Bronchial epithelial cell (primary cell): ENCODE results near the gene SLC38A8. TPM values are rescaled to one million over a fixed set of nuclear protein-coding genes. Genes with fewer than 3 reads are reported as not detected.

Experiments
- DNase-seq: peaks from one replicate; pipeline ENCODE4 v3.0.0-alpha.2; 2010; ENCODE audit warnings: low read depth
- FAIRE-seq: peaks from 2 replicates; lab custom pipeline; 2011; peaks lifted over from hg19 to GRCh38; lab: Jason Lieb, UNC
- H3K27me3 ChIP-seq: 2 replicates; pipeline ENCODE4 v1.5.1; 2011; ENCODE audit warnings: low read length; ENCODE audit not compliant: control insufficient read depth, insufficient read depth
- H3K36me3 ChIP-seq: 2 replicates; pipeline ENCODE4 v1.5.1; 2011; ENCODE audit warnings: low read length; ENCODE audit not compliant: control insufficient read depth, insufficient read depth
- H3K4me3 ChIP-seq: 2 replicates; pipeline ENCODE4 v1.5.1; 2011; ENCODE audit warnings: mild to moderate bottlenecking, low read depth, low read length, control low read depth
- CTCF ChIP-seq: IDR thresholded peaks from 2 replicates; pipeline ENCODE4 v1.5.1; 2011; ENCODE audit warnings: mild to moderate bottlenecking, moderate library complexity, low read length, control low read depth, inconsistent platforms; ENCODE audit not compliant: insufficient read depth, severe bottlenecking
- total RNA-seq: library from RNA; depleted of rRNA; stranded (reverse); fragments of >200 nt; gene quantifications from 2 replicates; pipeline ENCODE4 v1.2.1, GENCODE V29; 2014

SLC38A8 gene
- total RNA-seq, 1 donor from 2014 or later, result not detected

DNA sequence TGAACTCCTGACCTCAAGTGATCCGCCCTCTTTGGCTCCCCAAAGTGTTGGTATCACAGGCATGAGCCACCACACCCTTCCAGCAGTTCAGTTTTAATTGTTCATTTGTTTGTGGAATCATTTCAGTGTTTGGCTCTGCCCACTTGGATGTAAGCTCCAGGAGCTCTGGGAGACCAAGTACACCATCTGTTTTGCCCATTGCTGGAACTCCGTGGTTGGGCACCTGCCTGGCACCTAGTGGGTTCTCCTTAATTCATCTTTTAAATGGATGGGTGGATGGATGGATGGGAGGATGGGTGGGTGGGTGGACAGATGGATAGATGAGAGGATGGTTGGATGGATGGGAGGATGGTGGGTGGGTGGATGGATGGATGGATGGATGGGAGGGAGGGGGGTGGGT, 75.5 kb downstream of the SLC38A8 start:
- FAIRE-seq (no peak), DNase-seq (no peak)
- no peak for TF ChIP-seq CTCF

GRCh38 chr16:83966153-83966696, 76.4 kb downstream of the SLC38A8 start:
- peaks cover 9% of the 10 kb centered on the region for H3K36me3 ChIP-seq
- no peak for TF ChIP-seq CTCF
- FAIRE-seq (no peak), DNase-seq (no peak)
- H3K4me3 ChIP-seq, result no peak overlapping the region
- peaks cover 8% of the 10 kb centered on the region for H3K27me3 ChIP-seq

More for the DNA sequence above, 75.5 kb downstream of the SLC38A8 start:
- H3K27me3 ChIP-seq, result peaks cover 8% of the 10 kb centered on the region
- H3K4me3 ChIP-seq, result no peak overlapping the region
- H3K36me3 ChIP-seq, result peaks cover 5% of the 10 kb centered on the region

GRCh38 chr16:83965444-83966152, 77.0 kb downstream of the SLC38A8 start:
- Histone ChIP-seq H3K4me3 (no peak overlapping the region), H3K27me3 (peaks cover 8% of the 10 kb centered on the region), H3K36me3 (peaks cover 13% of the 10 kb centered on the region)
- TF ChIP-seq CTCF, result no peak
- DNase-seq, result no peak
- FAIRE-seq, result no peak

- peaks cover 7% of the 10 kb centered on the region for H3K27me3 ChIP-seq
- peaks cover 14% of the 10 kb centered on the region for H3K36me3 ChIP-seq
- DNase-seq (no peak), FAIRE-seq (no peak)
- TF ChIP-seq CTCF, result no peak
- no peak overlapping the region for H3K4me3 ChIP-seq
Measured at GRCh38 chr16:83964684-83965443, 77.7 kb downstream of the SLC38A8 start.

- no peak for DNase-seq
- Histone ChIP-seq H3K27me3 (no peaks in the 10 kb centered on the region), H3K36me3 (peaks cover 19% of the 10 kb centered on the region), H3K4me3 (no peak overlapping the region)
- no peak for FAIRE-seq
- TF ChIP-seq CTCF, result no peak
Measured at GRCh38 chr16:83963277-83964119, 79.1 kb downstream of the SLC38A8 start.
